Measurements from ENCODE around the gene DERL3.

DERL3 gene

GRCh38 chr22:23831261-23831660 lies 7.5 kb downstream of the DERL3 start:
- no peak for FAIRE-seq

DNA sequence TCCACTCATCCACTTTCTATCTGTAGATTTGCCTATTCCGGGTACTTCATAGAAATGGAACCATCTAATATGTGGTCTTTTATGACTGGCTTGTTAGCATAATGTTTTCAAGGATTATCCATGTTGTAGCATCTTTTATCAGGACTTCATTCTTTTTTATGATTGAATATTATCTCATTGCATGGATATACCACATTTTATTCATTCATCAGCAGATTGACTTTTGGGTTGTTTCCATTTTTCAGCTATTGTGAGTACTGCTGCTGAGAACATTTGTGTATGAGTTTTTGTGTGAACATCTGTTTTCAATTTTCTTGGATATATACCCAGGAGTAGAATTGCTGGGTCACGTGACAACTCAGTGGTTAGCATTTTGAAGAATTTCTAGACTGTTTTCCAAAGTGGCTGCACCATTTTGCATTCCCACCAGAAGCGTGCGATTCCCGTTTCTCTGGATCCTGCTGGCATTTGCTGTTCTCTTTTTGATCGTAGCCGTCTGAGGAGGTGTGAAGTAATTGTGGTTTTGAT lies 8.9 kb downstream of the DERL3 start:
- no peak for FAIRE-seq

GRCh38 chr22:23828800-23829680 lies 9.8 kb downstream of the DERL3 start:
- FAIRE-seq = no peak

DNA sequence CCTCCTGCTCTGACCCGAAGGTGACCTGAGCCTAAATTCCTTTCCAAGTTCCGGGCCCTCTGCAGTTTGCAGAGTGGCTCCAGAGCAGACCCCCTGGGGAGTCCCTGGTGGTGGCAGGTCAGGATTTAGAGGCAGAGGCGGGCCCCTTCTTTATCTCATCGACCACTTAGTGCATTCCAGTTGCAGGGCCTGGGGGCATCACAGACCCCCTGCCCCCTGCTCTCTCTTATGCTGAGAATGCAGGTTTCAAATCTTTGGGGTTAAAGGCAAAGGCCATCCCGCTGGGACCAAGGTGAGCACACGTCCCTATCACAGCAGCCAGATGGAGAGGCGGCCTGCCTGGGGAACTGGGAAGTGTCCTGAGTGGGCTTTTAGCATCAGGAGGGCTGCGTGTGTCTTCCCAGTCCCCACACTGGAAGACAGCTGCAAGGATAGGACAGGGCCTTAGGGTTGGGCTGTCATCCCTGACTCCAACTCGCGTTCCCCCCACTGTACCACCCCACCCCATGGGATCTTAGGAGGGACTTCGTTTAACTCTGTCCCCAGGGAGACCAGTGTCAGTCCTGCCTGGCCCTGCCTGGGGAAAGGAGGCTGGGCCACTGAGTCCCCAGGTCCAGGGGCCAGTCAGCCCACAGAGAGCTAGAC lies 11.3 kb downstream of the DERL3 start:
- FAIRE-seq = no peak

DNA sequence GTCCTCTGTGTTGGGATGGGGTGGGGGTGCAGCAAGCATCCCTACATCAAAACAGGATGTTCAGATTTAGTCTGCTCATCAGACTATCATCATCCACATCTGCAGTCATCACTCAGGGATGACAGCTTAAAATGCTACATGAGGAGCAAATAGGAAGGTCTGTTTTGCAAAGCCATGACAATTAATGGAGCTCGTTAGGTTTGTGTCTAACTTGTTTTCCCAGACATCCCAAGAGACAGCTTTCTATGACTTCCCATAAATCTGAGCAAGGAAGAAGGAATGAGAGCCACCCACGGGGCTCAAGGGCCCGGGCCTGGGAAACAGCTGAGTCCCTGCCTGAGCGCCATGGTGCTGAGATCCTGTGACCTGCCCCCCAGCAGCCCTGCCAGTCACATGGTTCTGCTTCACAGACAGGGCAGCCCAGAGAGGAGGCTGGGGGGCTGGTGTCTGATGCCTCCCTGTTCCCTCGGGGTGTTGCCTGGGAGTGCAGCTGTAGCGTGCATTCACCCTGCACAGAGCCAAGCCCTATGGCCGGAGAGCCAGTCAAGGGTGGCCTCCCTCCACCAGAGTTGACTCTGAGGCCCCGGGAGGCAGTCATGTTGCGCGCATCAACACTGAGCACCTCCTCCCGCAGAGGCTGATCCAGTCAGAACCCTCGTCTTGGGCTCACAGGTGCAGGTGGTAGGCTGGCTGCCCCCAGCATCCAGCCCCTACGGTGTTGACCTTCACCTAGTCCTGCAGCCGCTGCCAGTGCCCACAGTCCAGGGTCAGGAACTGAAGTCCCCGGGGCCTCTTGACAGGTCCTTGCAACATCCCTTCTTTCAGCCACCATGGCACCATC lies 12.1 kb downstream of the DERL3 start:
- no peak for FAIRE-seq

DNA sequence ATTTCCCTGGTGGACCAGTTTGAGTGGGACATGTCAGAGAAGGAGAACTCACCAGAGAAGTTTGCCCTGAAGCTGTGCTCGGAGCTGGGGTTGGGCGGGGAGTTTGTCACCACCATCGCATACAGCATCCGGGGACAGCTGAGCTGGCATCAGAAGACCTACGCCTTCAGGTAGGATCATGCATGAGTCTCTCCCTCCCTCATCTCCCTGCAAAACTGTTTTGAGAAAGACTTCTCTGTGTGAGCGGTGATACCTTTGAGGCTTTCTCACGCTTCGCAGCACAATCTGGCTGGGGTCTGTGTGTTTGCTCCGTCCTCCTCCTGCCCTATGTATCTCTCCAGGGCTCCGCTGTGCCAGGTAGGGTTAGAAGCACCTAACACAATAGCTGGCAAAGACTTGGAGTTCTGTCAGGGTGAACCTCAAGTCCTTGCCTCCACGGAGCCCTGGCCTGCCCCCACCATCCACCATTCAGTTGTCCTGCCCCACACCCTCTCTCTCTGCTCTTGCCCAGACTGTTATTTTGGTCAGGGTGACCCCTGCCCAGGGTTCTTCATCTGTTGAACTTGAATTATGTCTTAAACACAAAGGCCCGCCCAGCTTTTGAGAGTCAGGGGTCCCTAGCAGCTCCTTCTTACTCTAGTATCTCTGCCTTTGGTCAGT lies 13.4 kb downstream of the DERL3 start:
- no peak for FAIRE-seq

GRCh38 chr22:23824476-23825245 lies 14.1 kb downstream of the DERL3 start:
- no peak for FAIRE-seq

GRCh38 chr22:23823331-23823791 lies 15.4 kb downstream of the DERL3 start:
- FAIRE-seq = no peak

GRCh38 chr22:23822101-23822671 lies 16.6 kb downstream of the DERL3 start:
- no peak for FAIRE-seq

- no peak for FAIRE-seq
Observed at GRCh38 chr22:23820748-23821211, 18.0 kb downstream of the DERL3 start.

DNA sequence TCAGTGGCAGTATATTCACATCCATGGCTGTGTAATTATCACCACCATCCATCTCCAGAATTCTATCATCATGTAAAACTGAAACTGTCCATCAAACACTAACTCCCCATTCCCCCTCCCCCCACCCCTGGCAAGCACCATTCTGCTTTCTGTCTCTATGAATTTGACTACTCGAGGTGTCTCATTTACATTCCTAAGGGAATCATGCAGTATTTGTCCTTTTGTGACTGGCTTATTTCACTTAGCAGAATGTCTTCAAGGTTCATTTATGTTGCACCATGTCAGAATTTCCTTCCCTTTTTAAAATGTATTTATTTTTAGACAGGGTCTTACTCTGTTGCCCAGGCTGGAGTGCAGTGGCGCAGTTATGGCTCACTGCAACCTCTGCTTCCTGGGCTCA lies 20.3 kb downstream of the DERL3 start:
- no peak for FAIRE-seq

GRCh38 chr22:23817146-23817545 lies 21.7 kb downstream of the DERL3 start:
- FAIRE-seq = no peak

GRCh38 chr22:23816156-23816976 lies 22.4 kb downstream of the DERL3 start:
- no peak for FAIRE-seq

- no peak for FAIRE-seq
Observed at GRCh38 chr22:23815541-23816155, 23.2 kb downstream of the DERL3 start.

DNA sequence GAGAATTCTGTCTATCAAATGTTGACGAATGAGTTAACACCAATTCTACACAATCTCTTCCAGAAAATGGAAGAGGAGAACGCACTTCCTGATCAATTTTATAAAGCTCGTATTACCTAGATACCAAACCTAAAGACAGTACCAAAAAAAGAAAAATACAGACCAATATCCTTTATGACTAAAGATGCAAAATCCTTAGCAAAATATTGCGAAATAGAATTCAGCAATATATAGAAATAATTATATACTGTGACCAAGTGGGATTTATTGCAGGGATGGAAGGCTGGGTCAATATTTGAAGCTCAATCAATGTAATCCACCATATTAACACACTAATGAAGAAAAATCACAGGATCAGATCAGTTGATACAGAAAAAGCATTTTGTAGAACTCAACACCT lies 26.4 kb downstream of the DERL3 start:
- FAIRE-seq = no peak

DNA sequence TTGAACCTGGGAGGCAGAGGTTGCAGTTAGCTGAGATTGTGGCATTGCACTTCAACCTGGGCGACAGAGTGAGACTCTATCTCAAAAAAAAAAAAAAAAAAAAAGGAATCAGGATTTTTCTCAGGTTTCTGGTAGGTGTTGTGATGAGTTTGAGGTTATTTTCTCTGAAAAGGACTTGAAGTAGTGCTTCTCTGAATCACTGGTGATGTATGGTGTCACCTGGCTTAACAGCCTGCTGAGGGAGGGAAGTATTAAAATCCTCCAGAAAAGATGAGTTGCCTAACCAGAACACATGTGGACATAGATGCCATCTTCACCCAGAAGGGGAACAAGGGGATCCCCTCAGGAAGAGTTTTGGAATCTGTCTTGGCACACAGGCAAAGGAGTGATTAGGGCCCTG lies 32.0 kb downstream of the DERL3 start:
- no peak for FAIRE-seq

DNA sequence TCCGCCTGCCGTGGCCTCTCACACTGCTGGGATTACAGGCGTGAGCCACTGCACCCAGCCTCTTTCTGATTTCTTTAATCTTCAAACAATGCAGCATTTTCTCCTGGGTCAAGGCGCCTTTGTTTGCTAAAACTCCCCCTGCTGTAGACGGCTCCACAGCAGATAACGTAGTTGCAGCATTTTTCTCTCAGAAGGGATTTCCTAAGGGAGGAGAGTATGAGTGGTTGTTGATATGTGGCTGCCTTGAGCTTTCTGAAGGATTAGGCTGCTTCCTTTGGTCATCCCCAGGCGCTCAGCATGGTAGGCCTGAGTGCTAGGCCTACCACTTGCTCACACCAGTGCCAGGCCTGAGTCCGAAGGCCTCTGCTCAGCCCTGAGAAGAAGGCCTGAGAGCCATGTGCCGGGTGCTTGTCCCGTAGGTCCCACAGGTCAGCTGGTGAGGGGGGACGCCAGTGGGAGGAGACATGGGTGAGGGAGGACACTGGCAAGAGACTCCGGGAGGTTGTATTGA lies 34.0 kb downstream of the DERL3 start:
- no peak for FAIRE-seq

DNA sequence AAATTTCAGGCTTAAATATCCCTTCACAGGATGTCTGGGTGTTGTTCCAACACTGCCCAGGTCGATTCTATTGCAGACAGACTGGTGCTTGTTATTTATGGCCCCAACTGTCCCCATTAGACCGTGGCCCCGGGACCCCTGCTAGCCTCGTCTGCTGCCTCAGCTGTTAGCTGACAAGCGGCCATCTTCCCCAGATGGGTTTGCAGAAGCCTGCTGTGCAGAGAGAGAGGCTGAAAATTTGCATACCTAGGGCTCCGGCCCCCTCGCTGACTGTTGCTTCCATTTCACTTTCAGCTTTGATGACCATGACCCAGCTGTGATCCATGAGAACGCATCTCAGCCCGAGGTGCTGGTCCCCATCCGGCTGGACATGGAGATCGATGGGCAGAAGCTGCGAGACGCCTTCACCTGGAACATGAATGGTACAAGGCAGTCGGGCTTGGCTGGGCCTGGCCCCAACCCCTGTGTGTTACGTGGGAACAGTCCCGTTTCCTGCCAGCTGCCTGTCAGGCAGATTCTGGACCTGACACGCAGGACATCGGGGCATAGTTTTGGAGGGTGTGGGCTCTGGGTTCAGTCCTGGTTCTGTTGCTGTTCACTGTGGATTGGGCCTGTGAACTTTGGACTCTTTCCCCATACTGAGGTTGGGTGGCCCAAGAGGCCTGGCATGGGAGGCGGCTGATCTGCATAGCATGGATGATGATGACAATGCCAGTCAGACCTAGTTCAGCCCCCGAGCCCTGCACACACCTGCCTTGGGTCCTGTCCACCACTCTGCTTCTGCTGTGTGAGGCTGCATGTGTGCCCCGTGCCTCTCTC lies 35.6 kb downstream of the DERL3 start:
- no peak for FAIRE-seq

- FAIRE-seq = no peak
Observed at GRCh38 chr22:23801886-23802377, 36.9 kb downstream of the DERL3 start.
